ENCODE results near the gene GSG1L2.
A peak's percentile ranks its signal among the peaks of the same experiment; 100 is the strongest.
"Not testable (repeated sequence)": the region's sequence is repeated elsewhere in the genome, so short reads cannot be mapped to it uniquely, and the experiment has no call there.

The GSG1L2 gene

GRCh38 chr17:9788601-9789000 lies 33.3 kb downstream of the GSG1L2 start:
- DNase-seq, result no peak

GRCh38 chr17:9784544-9784943 lies 37.3 kb downstream of the GSG1L2 start:
- no peak for DNase-seq

DNA sequence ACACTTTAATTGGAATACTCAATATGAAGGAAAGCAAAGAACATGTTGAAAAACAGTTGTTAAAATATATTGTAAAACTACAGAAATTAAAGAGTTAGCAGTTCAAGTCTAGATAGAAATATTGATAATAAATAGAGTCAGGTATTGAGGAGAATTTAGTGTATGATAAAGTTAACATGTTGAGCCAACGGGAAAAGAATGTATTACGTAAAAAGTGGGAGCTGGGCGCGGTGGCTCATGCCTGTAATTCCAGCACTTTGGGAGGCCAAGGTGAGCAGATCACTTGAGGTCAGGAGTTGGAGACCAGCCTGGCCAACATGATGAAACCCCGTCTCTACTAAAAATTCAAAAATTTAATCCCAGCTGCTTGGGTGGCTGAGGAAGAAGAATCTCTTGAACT lies 38.4 kb downstream of the GSG1L2 start:
- not testable (repeated sequence) for DNase-seq

GRCh38 chr17:9783050-9783449 lies 38.8 kb downstream of the GSG1L2 start:
- DNase-seq, result no peak

GRCh38 chr17:9780552-9780951 lies 41.3 kb downstream of the GSG1L2 start:
- DNase-seq, result no peak

- DNase-seq, result no peak
Measured at GRCh38 chr17:9776911-9777310, 45.0 kb downstream of the GSG1L2 start.

DNA sequence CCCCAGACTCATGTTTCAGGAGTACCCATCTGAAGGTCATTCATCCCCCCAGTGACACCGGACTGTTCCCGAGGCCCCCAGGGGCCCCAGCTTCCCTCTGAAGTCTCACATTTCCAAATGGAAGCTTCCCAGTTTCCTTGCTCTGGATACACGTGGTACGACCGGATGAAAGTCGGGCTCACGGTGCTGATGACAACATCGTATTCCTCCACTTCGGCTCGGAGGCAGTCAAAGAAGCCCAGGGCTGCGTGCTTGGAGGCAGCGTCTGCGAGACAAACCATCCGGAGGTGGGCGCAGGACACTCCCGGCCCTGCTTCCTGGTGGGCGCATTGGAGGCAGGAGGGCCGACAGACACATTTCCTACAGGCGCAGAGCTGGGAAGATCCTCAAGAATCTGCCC lies 49.2 kb downstream of the GSG1L2 start:
- no peak for DNase-seq

- DNase-seq, result no peak
Measured at GRCh38 chr17:9771465-9771864, 50.4 kb downstream of the GSG1L2 start.

DNA sequence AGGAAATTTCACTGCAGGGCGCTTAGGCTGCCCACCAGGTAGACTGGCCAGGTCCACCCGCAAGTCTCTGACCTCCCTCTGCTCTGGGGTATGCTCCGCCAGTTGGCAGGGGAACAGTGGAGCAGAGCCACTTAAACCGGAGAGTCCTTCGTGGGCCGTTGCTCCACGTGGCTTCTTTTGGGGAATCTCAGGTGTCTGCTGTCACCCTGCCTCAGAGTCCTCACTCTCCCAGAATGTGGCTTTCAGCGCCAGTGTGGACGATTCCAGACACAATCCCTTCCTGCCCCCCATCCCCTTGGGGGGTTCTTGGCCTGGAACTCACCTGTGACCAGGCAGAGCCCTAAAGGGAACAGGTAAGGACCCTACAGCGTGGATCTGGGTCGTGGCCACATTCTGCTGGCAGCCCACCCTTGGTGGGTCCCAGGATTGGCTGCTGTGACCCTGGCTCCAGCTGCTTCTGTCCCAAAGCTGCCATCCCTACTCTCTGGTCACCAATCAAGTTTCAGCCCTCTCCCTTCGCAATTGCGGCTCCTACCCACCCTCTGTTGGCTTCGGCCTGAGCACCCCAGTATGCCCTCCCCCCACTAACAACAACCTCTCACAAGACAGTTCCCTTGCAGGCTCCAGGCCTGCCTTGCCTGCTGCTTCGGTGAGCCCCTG lies 52.7 kb downstream of the GSG1L2 start:
- no peak for DNase-seq

DNA sequence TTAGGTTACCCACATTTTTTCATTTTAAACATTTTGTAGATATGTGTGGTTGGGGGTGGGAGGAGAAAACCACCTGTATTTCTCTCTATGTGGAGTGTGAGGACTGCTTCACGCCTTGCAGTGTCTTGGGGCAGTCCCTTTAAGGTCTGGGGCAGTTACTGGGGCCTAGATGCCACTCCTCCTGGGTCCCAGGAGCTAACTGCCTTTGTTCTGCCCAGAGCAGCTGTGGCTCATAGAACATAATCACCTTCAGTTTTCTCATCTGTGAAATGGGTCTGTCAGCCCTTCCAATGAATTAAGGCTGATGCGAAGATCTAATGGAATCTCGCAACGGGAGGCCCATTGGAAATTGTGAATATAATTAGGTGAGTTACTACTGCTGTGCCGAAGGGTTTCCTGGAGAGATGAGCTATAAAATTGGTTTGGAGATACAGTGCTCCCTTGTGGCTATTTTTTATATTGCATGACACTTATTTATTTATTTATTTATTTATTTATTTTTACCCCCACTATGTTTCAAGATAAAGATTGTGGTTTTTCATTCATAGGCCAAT lies 53.4 kb downstream of the GSG1L2 start:
- peak in 2 of 3 experiments; percentile 10 to 46 for DNase-seq

DNA sequence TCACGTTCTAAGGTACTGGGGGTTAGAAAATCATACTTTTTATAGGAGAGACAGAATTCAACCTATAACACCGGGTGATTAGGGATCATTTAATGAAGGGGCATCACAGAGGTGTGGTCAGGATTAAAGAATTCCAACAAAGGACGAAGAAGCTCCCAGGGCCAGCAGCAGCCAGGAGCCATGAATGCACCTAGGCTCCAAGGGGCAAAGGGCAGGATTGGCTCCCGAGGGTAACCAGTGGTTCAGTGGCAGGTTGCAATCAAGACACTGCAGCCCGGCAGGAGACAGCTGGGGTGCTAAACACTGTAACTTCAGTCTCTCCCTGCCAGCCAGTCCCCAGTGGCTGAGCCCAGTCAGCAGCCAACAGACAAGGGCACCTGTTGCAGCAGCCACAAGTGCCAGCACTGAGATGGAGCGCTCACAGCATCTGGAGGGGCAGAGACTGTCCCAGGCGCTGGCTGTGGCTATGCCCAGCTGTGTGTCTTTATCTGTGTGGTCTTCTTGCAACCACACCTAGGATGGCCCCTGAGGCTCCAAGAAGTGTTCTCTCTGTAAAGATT lies 54.4 kb downstream of the GSG1L2 start:
- no peak for DNase-seq

- no peak for DNase-seq
Measured at GRCh38 chr17:9766970-9767369, 54.9 kb downstream of the GSG1L2 start.

DNA sequence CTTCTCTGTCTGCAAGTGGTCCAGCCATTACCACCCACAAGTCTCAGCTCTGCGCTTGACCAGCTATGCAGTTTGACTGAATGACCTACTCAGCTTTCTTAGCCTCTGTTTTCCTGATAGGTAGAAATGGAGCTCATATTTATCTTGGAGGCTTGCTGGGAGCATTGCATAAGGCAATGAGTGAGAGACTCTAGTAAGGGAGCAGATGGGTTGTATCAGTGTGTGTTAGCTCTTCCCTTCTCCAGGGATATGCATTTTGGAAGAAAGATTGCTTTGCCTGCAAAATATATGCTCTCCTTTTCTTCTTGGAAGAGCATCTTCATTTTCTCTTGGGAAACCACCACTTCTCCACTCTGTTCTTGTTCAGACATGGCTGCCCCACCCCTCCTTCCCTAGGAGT lies 56.6 kb downstream of the GSG1L2 start:
- no peak for DNase-seq

- no peak for DNase-seq
Measured at GRCh38 chr17:9763643-9764042, 58.2 kb downstream of the GSG1L2 start.

DNA sequence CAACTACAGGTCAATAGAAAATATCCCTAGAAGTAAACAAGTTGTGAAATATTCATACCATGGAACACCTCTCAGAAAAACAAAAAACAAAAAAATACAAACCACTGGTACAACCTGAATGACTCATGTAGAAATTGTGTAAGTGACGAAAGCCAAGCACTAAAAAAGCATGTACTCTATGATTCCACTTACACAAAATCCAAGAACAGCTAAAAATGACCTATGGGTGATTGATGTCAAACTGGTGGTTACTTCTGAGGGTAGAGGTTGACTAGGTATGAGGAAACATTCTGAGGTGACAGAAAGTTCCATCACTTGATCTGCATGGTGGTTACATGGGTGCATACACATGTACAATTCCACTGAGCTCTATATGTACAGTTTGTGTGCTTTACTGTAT lies 61.6 kb downstream of the GSG1L2 start:
- DNase-seq, result no peak

GRCh38 chr17:9755083-9755482 lies 66.8 kb downstream of the GSG1L2 start:
- DNase-seq, result no peak
